HCT116 (cell line): ENCODE data around the gene CD68. TPM values are rescaled to one million over a fixed set of nuclear protein-coding genes. Genes with fewer than 3 reads are reported as not detected.

Experiments used
- ATAC-seq: fragments of 200-7000 bp; cut with Tn5 transposase; 2 replicates; pipeline ENCODE4 v1.9.1; 2020; ENCODE audit warnings: mild to moderate bottlenecking, moderate library complexity
- BruUV-seq: library from RNA; stranded (reverse); fragments of 400-500 nt; replicated peaks from 2 replicates; lab custom pipeline; 2021; lab: Mats Ljungman, UMichigan
- CTCF ChIA-PET: fragments of 300-600 bp; sonication (Branson Sonifier 250); formaldehyde crosslinking; loops from one replicate; lab custom pipeline; 2021; ENCODE audit warnings: antibody characterized with exemption; lab: Charles Lee
- POLR2A ChIA-PET: fragments of 300-600, 350-600 bp; sonication (Branson Sonifier 250); formaldehyde crosslinking; loops from one replicate; lab custom pipeline; 2021; ENCODE audit warnings: antibody characterized with exemption; lab: Charles Lee
- RAD21 ChIA-PET, 2 experiments: fragments of 300-600 bp; sonication (Branson Sonifier 250); formaldehyde crosslinking; loops; one replicate each; lab custom pipeline; 2023; ENCODE audit warnings: low total read pairs in 2 of 2; ENCODE audit not compliant: uncharacterized antibody in 2 of 2, unreplicated experiment in 2 of 2, low non-redundant PET in 1 of 2; lab: Charles Lee
- DNase-seq: peaks from one replicate; pipeline ENCODE4 v3.0.0-alpha.2; 2010; ENCODE audit warnings: low read depth, low spot score
- H2AFZ ChIP-seq: fragments of 200-600 bp; shearing (Covaris generic), sonication (generic); 2 replicates; pipeline ENCODE4 v1.6.1; 2017; ENCODE audit warnings: low read depth, mixed run types, mixed read lengths, antibody characterized with exemption, low read length; ENCODE audit not compliant: poor library complexity, severe bottlenecking
- H3K27ac ChIP-seq: 2 replicates; pipeline ENCODE4 v1.5.1; 2012; ENCODE audit warnings: low read depth, low read length
- H3K27me3 ChIP-seq: fragments of 200-600 bp; sonication (generic); 2 replicates; pipeline ENCODE4 v1.6.1; 2016; ENCODE audit warnings: mixed run types, low read length, mixed read lengths; ENCODE audit not compliant: insufficient read depth
- H3K36me3 ChIP-seq, 2 experiments: fragments of 200-500 bp in 1 of 2; fragments of 200-600 bp in 1 of 2; sonication (Bioruptor generic) in 1 of 2; sonication (generic) in 1 of 2; 2 replicates each; pipeline versions ENCODE4 v1.5.1 to v1.6.1; 2014 to 2016; ENCODE audit warnings: low read length in 2 of 2, inconsistent platforms in 1 of 2, mixed read lengths in 1 of 2, mixed run types in 1 of 2; ENCODE audit not compliant: insufficient read depth in 2 of 2, control insufficient read depth in 1 of 2
- H3K4me1 ChIP-seq, 2 experiments: fragments of 200-600 bp in 1 of 2; sonication (generic) in 1 of 2; 2 replicates each; pipeline versions ENCODE4 v1.5.1 to v1.6.1; 2012 to 2017; ENCODE audit warnings: low read length in 2 of 2, inconsistent platforms in 1 of 2, mild to moderate bottlenecking in 1 of 2, mixed read lengths in 1 of 2, mixed run types in 1 of 2, moderate library complexity in 1 of 2; ENCODE audit not compliant: insufficient read depth in 2 of 2, control insufficient read depth in 1 of 2
- H3K4me2 ChIP-seq: fragments of 200-600 bp; sonication (generic); 2 replicates; pipeline ENCODE4 v1.6.1; 2017; ENCODE audit warnings: mixed run types, low read length, mixed read lengths
- H3K4me3 ChIP-seq, 2 experiments: fragments of 200-600 bp in 1 of 2; sonication (generic) in 1 of 2; replicated peaks in 1 of 2; 2 replicates each; pipeline ENCODE4 v1.5.1; 2011 to 2016; ENCODE audit warnings: low read length in 2 of 2, control low read depth in 1 of 2, low read depth in 1 of 2, mild to moderate bottlenecking in 1 of 2, mixed read lengths in 1 of 2, mixed run types in 1 of 2
- H3K79me2 ChIP-seq: fragments of 200-600 bp; sonication (generic); 2 replicates; pipeline ENCODE4 v1.6.1; 2017; ENCODE audit warnings: mild to moderate bottlenecking, mixed run types, low read length, moderate library complexity, mixed read lengths; ENCODE audit not compliant: insufficient read depth
- H3K9ac ChIP-seq: fragments of 200-600 bp; sonication (generic); 2 replicates; pipeline ENCODE4 v1.6.1; 2016; ENCODE audit warnings: low read length, mixed read lengths
- H3K9me2 ChIP-seq: fragments of 200-600 bp; sonication (generic), shearing (Covaris generic); 2 replicates; pipeline ENCODE4 v1.6.1; 2017; ENCODE audit warnings: mixed run types, mild to moderate bottlenecking, moderate library complexity; ENCODE audit not compliant: insufficient read depth
- H3K9me3 ChIP-seq, 2 experiments: fragments of 200-500 bp in 1 of 2; fragments of 200-600 bp in 1 of 2; sonication (Bioruptor generic) in 1 of 2; sonication (generic) in 1 of 2; 2 replicates each; pipeline ENCODE4 v1.6.1; 2014 to 2017; ENCODE audit warnings: low read length in 2 of 2, mixed read lengths in 2 of 2, inconsistent platforms in 1 of 2, low read depth in 1 of 2, mild to moderate bottlenecking in 1 of 2, mixed run types in 1 of 2, moderate library complexity in 1 of 2; ENCODE audit not compliant: control insufficient read depth in 1 of 2, insufficient read depth in 1 of 2
- H4K20me1 ChIP-seq: fragments of 200-600 bp; sonication (generic), shearing (Covaris generic); 2 replicates; pipeline ENCODE4 v1.6.1; 2017; ENCODE audit warnings: mixed run types, mild to moderate bottlenecking, moderate library complexity; ENCODE audit not compliant: insufficient read depth
- CBX3 ChIP-seq: IDR thresholded peaks from 2 replicates; pipeline ENCODE4 v1.6.1; 2012; ENCODE audit warnings: low read depth
- CEBPB ChIP-seq: IDR thresholded peaks from 2 replicates; pipeline ENCODE4 v1.6.1; 2012; ENCODE audit warnings: low read depth
- CTCF ChIP-seq, 3 experiments: fragments of 200-600 bp in 1 of 3; sonication (generic) in 1 of 3; IDR thresholded peaks in 2 of 3; conservative IDR thresholded peaks in 1 of 3; 2 replicates each; pipeline ENCODE4 v1.5.1; 2012 to 2017; ENCODE audit warnings: low read depth in 2 of 3, low read length in 2 of 3, antibody characterized with exemption in 1 of 3, borderline replicate concordance in 1 of 3, control low read depth in 1 of 3, mild to moderate bottlenecking in 1 of 3, mixed read lengths in 1 of 3, mixed run types in 1 of 3, moderate library complexity in 1 of 3; ENCODE audit not compliant: insufficient read depth in 1 of 3
- EGR1 ChIP-seq: IDR thresholded peaks from 2 replicates; pipeline ENCODE4 v1.6.1; 2012; ENCODE audit warnings: low read depth
- ELF1 ChIP-seq: IDR thresholded peaks from 2 replicates; pipeline ENCODE4 v1.6.1; 2012; ENCODE audit warnings: low read depth, borderline replicate concordance
- EZH2 ChIP-seq: fragments of 200-600 bp; sonication (generic); IDR thresholded peaks from 2 replicates; pipeline ENCODE4 v1.6.1; 2017; ENCODE audit warnings: antibody characterized with exemption, mixed run types
- EZH2phosphoT487 ChIP-seq: fragments of 200-600 bp; IDR thresholded peaks from 2 replicates; pipeline ENCODE4 v1.6.1; 2018; ENCODE audit warnings: antibody characterized with exemption, borderline replicate concordance
- FOSL1 ChIP-seq: IDR thresholded peaks from 2 replicates; pipeline ENCODE4 v1.6.1; 2012; ENCODE audit warnings: low read depth
- JUND ChIP-seq: IDR thresholded peaks from 2 replicates; pipeline ENCODE4 v1.6.1; 2012
- MAX ChIP-seq: IDR thresholded peaks from 2 replicates; pipeline ENCODE4 v1.6.1; 2012
- POLR2AphosphoS5 ChIP-seq: IDR thresholded peaks from 2 replicates; pipeline ENCODE4 v1.6.1; 2011; ENCODE audit warnings: mild to moderate bottlenecking, low read depth, low read length, moderate library complexity
- RAD21 ChIP-seq: IDR thresholded peaks from 2 replicates; pipeline ENCODE4 v1.6.1; 2012; ENCODE audit warnings: low read depth, mild to moderate bottlenecking
- SIN3A ChIP-seq: IDR thresholded peaks from 2 replicates; pipeline ENCODE4 v1.6.1; 2012; ENCODE audit warnings: low read depth
- SP1 ChIP-seq: IDR thresholded peaks from 2 replicates; pipeline ENCODE4 v1.6.1; 2012; ENCODE audit warnings: low read depth
- SRF ChIP-seq: IDR thresholded peaks from 2 replicates; pipeline ENCODE4 v1.6.1; 2012; ENCODE audit warnings: low read depth
- TCF7L2 ChIP-seq: IDR thresholded peaks from 2 replicates; pipeline ENCODE4 v1.7.0; 2011; ENCODE audit warnings: borderline replicate concordance, inconsistent platforms; ENCODE audit not compliant: insufficient read depth, insufficient read length; ENCODE audit errors: extremely low read depth
- ZBTB33 ChIP-seq: IDR thresholded peaks from 2 replicates; pipeline ENCODE4 v1.6.1; 2011; ENCODE audit warnings: mild to moderate bottlenecking, low read length, moderate library complexity; ENCODE audit not compliant: insufficient replicate concordance; ENCODE audit errors: extremely low read depth
- ZFX ChIP-seq: fragments of 450-650 bp; IDR thresholded peaks from 2 replicates; pipeline ENCODE4 v1.6.1; 2017
- intact Hi-C: fragments of 100-400 bp; cut with micrococcal nuclease; formaldehyde crosslinking; loops from 2 replicates; pipeline ENCODE4 v1.10.0; 2022
- total RNA-seq: library from RNA; stranded (reverse); gene quantifications from one replicate; pipeline ENCODE4 v1.2.1, GENCODE V29; 2021; ENCODE audit not compliant: unreplicated experiment
- TF ChIP-seq, protein P1 (sequence below): IDR thresholded peaks from 2 replicates; pipeline ENCODE4 v1.6.1; 2012
- TF ChIP-seq, protein P2 (sequence below): IDR thresholded peaks from 2 replicates; pipeline ENCODE4 v1.6.1; 2012; ENCODE audit warnings: low read depth

The CD68 gene
- total RNA-seq, 1 experiment from 2014 or later = 7.0 TPM

GRCh38 chr17:7561589-7562207 is 17.7 kb upstream of the CD68 start, which contains the start of gene SENP3:
Gene SENP3 (plus strand): TSS chr17:7561919. CDS start chr17:7563077, 1,158 bp downstream.
- Histone ChIP-seq H3K9ac (peak within 1 kb of the TSS; percentile 98), H3K9me3 (no peaks in the 10 kb centered on the region), H3K79me2 (peaks cover 52% of the 10 kb centered on the region), H3K4me1 (peaks cover 27 to 55% of the 10 kb centered on the region in 2 experiments), H4K20me1 (no peaks in the 10 kb centered on the region), H3K9me2 (no peaks in the 10 kb centered on the region), H3K4me3 (peak within 1 kb of the TSS; percentile 79 to 83), H2AFZ (no peak within 1 kb of the TSS), H3K4me2 (peak within 1 kb of the TSS; percentile 95), H3K36me3 (peaks cover 22 to 30% of the 10 kb centered on the region in 2 experiments), H3K27ac (peak within 1 kb of the TSS; percentile 86), H3K27me3 (no peaks in the 10 kb centered on the region)
- ATAC-seq (peak; percentile 84), DNase-seq (peak; percentile 73)
- TF ChIP-seq SIN3A = no peak
- peak; percentile 32 for TF ChIP-seq TCF7L2
- TF ChIP-seq, protein P1, sequence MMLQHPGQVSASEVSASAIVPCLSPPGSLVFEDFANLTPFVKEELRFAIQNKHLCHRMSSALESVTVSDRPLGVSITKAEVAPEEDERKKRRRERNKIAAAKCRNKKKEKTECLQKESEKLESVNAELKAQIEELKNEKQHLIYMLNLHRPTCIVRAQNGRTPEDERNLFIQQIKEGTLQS = no peak
- no peak for TF ChIP-seq CBX3
- TF ChIP-seq ELF1 = no peak
- TF ChIP-seq EZH2phosphoT487 = no peak
- no peak for TF ChIP-seq FOSL1
- no peak for TF ChIP-seq JUND
- no peak for TF ChIP-seq CTCF (IDR thresholded peaks at IDR 0.05 in 2 of 3, conservative IDR thresholded peaks at IDR 0.05 in 1 of 3; ENCODE audit: borderline replicate concordance in 1 of 3, insufficient read depth in 1 of 3, low read depth in 2 of 3, low read length in 2 of 3)
- peak; percentile 65 for TF ChIP-seq POLR2AphosphoS5
- no peak for TF ChIP-seq SP1
- TF ChIP-seq CEBPB = no peak
- TF ChIP-seq EGR1 = no peak
- TF ChIP-seq MAX = peak; percentile 60
- peak; percentile 68; the same call in 1 of the 2 replicates for TF ChIP-seq ZFX
- no peak for TF ChIP-seq RAD21
- TF ChIP-seq SRF = 0 out of 2 replicates have a peak, but pooled peaks have one; percentile 59
- TF ChIP-seq, protein P2, sequence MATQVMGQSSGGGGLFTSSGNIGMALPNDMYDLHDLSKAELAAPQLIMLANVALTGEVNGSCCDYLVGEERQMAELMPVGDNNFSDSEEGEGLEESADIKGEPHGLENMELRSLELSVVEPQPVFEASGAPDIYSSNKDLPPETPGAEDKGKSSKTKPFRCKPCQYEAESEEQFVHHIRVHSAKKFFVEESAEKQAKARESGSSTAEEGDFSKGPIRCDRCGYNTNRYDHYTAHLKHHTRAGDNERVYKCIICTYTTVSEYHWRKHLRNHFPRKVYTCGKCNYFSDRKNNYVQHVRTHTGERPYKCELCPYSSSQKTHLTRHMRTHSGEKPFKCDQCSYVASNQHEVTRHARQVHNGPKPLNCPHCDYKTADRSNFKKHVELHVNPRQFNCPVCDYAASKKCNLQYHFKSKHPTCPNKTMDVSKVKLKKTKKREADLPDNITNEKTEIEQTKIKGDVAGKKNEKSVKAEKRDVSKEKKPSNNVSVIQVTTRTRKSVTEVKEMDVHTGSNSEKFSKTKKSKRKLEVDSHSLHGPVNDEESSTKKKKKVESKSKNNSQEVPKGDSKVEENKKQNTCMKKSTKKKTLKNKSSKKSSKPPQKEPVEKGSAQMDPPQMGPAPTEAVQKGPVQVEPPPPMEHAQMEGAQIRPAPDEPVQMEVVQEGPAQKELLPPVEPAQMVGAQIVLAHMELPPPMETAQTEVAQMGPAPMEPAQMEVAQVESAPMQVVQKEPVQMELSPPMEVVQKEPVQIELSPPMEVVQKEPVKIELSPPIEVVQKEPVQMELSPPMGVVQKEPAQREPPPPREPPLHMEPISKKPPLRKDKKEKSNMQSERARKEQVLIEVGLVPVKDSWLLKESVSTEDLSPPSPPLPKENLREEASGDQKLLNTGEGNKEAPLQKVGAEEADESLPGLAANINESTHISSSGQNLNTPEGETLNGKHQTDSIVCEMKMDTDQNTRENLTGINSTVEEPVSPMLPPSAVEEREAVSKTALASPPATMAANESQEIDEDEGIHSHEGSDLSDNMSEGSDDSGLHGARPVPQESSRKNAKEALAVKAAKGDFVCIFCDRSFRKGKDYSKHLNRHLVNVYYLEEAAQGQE = no peak
- no peak for TF ChIP-seq ZBTB33
- no peak for TF ChIP-seq EZH2
- RAD21 ChIA-PET = no interaction called here
- BruUV-seq = no TSS peak
- POLR2A ChIA-PET = interaction anchor here (1.3 to 1.6 kb wide), 2 partner anchors 125 to 611 kb away, joined by 3 to 6 read pairs; partner anchors contain the start of gene TMEM102
- intact Hi-C loops = loop anchor here (1.0 to 10.0 kb wide), 5 partner anchors 47 to 205 kb away; partner anchors contain the start of genes CHRNB1, POLR2A and SLC35G6
- CTCF ChIA-PET = interaction anchor here (1.3 to 2.4 kb wide), 6 partner anchors 47 to 232 kb away, joined by 3 to 37 read pairs (median 13); partner anchors contain the start of genes NEURL4, PLSCR3 and TMEM102
